HG02759 (cell line): ENCODE data around the gene SUMF1.

ENCODE experiments used
- ATAC-seq: cut with Tn5 transposase; IDR thresholded peaks from one replicate; pipeline ENCODE4 v1.9.1; 2021; ENCODE audit warnings: mild to moderate bottlenecking, moderate library complexity; ENCODE audit not compliant: unreplicated experiment

SUMF1 gene

GRCh38 chr3:4497843-4498324, 30.8 kb upstream of the SUMF1 start:
- ATAC-seq, result no peak

DNA sequence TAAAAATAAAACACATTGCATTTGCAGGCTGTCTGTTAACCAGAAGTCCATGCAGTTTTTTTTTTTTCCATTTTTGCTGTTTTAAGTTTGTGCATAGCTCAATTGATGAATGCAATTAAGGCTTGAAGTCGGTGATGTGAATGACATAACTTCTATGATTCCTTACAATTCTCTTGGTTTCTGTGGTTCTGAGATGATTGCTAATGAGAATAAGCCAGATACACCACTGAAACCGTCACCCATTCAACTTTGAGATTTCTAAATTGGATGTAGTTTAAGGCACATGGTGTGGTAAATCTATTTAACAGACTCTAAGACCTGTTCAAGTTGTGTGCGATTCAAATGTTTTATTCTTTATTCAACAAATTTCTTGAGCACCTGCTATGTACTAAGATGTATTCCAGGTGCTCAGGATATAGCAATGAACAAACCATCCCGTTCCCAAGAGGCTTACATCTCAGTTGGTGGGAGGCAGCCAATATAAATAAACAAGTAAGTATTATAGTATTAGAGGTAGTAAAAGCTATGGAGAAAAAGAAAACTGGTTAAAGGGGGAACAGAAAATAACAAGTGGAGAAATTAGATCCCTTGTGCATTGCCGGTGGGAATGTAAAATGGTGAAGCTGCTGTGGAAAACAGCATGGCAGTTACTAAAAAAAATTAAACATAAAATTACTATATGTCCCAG, 30.1 kb upstream of the SUMF1 start:
- ATAC-seq, result no peak

GRCh38 chr3:4496087-4496452, 29.0 kb upstream of the SUMF1 start:
- ATAC-seq, result no peak

- ATAC-seq, result no peak
Measured at GRCh38 chr3:4495294-4496086, 28.4 kb upstream of the SUMF1 start.

- peak; percentile 9 for ATAC-seq
Measured at GRCh38 chr3:4494895-4495264, 27.8 kb upstream of the SUMF1 start.

DNA sequence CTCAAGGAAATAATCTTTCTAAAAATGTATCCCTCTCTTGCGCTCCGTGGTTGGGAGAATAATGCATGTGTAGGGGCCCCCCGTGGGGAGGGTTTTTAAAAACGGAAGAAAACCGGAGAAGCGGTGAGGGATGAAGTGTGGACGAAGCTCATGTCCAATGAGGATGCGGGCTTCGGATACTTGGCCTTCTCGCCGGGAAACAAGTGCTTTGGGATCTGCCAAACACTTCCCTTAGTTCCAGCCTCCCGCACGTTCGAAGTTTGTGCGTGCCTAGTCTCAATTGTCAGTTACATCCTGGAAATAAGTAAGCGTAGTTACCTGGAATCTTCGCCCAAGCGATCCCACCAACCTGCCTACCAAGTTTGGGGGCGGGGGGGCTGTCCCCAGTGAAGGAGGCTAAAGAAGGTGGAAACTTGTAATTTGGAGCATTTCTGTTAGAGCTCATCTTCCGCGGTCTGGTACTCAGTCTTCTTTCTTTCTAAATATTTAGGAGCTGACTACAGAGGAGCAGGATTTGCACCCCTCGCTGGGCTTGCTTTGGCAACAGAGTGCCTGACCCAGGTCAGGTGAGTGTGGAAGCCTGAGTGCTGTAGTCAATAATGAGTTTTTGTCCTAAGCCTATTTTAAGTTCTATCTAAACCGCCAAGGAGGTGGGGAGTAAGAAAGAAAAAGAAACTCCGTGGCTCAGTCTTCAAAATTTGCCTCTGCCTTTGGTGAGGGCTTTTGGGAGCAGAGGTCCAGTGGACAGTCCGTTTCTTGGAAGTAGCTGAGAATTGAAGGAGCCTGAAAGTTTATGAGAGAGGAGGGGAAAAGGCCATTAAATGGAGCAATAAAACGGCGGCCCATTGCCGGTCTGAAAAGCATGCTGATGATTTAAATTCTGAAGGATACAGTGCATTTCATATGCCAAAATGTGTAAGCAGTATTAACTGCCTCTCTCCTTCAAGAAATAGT, 27.1 kb upstream of the SUMF1 start:
- no peak for ATAC-seq

GRCh38 chr3:4493014-4493940, 26.2 kb upstream of the SUMF1 start, which contains the start of gene ITPR1:
Gene ITPR1 (plus strand): TSS chr3:4493348. CDS start chr3:4516492, 23,144 bp downstream.
- ATAC-seq, result peak; percentile 92

DNA sequence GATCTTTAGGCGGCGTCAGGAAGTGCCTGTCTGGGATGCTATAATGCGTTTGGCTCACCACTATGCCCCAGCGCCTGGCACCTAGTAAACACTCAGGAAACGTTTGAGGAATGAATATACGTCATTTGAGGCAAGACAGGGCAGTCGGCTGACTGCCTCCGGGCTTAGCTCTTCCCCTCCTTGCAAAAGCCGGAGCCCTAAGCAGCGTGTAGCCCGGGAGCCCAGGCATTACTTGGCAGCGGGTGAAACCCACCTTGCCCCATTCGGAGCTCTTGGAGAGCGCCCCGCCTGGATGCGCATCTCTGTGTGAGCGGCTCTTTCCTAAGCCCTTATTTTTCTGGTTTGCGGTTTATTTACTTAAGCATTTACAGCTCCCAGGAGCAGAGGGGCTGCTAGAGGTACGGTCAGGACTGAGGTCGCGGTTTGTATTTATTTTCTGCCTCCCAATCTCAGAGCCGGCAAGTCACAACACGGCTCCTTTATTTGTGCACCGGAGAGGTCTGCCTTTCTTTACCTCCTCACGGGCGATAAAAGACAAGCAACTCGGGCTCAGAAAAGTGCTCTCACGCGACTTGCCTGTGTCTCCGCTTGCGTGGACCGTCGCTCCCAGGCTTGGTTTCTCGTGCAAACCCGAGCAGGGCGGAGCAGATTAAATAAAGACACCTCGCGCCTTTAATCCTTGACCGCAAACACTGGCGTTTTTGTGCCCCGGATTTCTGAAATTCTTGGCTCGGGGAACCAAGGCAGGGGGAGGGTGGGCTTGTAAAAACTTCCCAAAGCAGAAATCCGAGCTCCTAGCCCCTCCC, 25.3 kb upstream of the SUMF1 start:
- peak; percentile 9 for ATAC-seq

DNA sequence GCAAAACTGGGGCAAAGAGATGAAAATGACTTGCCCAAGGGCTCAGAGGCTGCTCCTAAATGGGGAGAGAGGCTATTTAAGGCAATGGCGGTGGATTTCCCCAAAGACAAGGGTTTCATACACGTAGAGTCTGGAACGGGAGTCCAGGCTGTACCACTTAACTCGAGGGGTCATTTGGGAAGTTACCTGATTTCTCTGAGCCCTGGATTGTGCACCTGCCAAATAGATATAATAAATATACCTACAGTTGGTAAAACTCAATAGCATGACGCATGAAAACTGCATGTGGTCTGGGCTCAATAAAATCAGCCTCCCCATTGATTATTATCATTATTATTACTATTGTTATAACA, 24.8 kb upstream of the SUMF1 start:
- ATAC-seq, result no peak

DNA sequence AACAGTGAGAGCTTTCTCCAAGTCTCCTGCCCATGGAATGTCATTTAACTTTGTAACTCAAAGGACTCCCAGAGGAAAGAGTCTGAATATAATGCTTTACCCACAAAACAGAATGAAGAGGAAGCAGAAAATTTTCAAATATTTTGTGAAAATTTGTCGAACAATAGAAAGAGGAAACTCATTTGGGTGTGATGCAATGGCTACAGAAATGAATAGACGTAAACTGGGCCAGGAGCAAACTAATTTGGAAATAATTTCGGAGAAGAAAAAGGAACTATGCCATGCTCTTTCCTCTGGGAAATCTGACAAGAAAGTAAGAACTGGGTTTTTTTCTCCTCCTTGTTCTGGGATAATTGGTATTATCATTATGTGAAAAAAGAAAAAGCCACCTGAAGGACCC, 11.2 kb upstream of the SUMF1 start:
- no peak for ATAC-seq

GRCh38 chr3:4476496-4476895, 9.4 kb upstream of the SUMF1 start:
- ATAC-seq, result no peak

GRCh38 chr3:4475804-4476203, 8.7 kb upstream of the SUMF1 start:
- no peak for ATAC-seq

DNA sequence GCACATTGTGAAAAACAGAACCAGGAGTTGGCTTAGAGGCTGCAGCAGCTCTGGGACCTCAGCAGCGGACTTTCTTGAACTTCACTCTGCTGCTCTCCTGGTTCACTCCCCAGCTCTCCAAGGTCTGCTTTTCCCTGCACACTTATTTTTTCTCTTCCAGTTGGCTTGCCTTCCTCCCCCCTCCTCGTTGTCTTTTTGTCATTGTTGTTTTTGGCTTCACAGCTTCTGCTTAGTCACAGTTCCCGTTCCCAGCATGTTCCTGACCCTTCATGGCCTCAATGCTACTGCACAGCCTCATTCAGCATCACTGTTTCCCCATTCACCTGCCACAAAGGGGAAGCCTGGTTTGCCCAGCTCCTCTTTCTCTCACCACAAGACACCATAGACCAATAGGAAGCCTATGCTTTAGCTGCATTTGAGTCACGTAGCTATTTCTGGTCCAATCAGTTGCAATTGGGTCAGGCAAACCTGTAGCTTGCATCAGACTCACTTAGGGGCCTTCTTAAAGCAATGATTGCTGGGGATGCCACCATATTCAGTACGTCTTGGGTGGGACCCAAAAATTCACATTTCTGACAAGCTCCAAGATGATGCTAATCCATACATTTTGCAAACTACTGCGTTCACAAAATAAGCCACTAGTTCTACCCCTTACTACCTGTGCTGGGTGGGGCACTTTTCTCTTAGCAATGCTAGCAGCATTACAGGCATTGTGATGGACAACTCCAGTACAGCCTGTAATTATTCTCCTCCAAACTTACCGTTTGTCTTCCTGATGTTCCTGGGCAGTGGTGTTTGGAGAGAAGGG, 7.8 kb upstream of the SUMF1 start:
- peak; percentile 70 for ATAC-seq

GRCh38 chr3:4472766-4473165, 5.7 kb upstream of the SUMF1 start:
- ATAC-seq, result no peak

DNA sequence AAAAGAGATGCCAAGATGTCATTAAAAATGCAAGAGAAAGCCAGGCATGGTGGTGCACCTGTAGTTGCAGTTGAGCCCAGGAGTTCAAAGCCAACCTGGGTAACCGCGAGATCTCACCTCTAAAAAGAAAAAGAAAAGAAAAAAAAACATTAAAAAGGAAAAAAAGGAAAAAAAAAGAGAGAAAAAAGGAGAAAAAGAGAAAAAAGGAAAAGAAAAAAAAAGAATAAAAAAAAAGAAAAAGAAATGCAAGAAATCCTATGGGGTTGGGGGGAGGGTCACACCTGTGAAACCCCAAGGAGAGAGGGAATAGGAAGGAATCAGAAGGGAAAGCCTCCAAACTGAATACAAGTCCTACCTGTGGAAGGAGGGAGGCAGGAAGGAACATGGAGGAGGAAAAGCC, 5.2 kb upstream of the SUMF1 start:
- ATAC-seq, result no peak

- ATAC-seq, result no peak
Measured at GRCh38 chr3:4471907-4472306, 4.8 kb upstream of the SUMF1 start.

DNA sequence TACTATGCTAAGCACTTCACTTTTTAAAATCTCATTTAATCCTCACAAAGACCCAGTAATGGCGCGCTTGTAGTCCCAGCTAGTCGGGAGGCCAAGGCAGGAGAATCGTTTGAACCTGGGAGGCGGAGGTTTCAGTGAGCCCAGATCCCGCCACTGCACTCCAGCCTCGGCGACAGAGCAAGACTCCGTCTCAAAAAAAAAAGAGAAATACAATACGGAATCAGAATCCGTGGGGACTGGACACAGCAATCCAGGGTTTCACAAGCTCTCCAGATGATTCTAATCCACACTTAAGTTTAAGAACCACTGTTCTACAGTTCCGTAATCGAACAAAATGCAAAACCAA, 426 bp upstream of the SUMF1 start:
- ATAC-seq, result no peak

GRCh38 chr3:4464576-4464975, 2.5 kb downstream of the SUMF1 start:
- no peak for ATAC-seq
